Astrocyte of the cerebellum (primary cell): ENCODE data around the gene RPRD1A.
A peak's percentile ranks its signal among the peaks of the same experiment; 100 is the strongest.

Experiments used
- DNase-seq: peaks from one replicate; pipeline ENCODE4 v3.0.0-alpha.2; 2011; ENCODE audit warnings: low read depth
- H3K4me3 ChIP-seq: 2 replicates; pipeline ENCODE4 v1.5.1; 2011; ENCODE audit warnings: mild to moderate bottlenecking, low read depth, low read length, moderate library complexity
- in situ Hi-C: cut with HindIII; loops from 2 replicates; pipeline ENCODE4 v1.10.0; 2017; ENCODE audit warnings: low sequenced_read_pairs
- TF ChIP-seq, protein P1 (sequence below): IDR thresholded peaks from 2 replicates; pipeline ENCODE4 v1.5.1; 2012; ENCODE audit warnings: low read length, low read depth, moderate library complexity, mild to moderate bottlenecking; ENCODE audit errors: missing control alignments

RPRD1A gene

DNA sequence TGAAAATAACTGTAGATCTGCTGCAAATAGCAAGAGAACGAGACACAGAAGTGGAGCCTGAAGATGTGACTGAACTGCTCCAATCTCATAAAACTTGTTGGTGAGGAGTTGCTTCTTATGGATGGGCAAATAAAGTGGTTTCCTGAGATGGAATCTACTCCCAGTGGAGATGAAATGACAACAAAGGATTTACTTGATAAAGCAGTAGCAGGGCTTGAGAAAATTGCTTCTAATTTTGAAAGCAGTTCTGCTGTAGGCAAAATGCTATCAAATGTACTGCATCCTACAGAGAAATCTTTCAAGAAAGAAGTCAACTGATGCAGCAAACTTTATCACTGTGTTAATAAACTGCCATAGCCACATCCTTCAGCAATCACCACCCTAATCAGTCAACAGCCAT, 44.0 kb downstream of the RPRD1A start:
- no peak for DNase-seq
- in situ Hi-C loops, result no loop called here
- no peak overlapping the region for H3K4me3 ChIP-seq
- TF ChIP-seq, protein P1, sequence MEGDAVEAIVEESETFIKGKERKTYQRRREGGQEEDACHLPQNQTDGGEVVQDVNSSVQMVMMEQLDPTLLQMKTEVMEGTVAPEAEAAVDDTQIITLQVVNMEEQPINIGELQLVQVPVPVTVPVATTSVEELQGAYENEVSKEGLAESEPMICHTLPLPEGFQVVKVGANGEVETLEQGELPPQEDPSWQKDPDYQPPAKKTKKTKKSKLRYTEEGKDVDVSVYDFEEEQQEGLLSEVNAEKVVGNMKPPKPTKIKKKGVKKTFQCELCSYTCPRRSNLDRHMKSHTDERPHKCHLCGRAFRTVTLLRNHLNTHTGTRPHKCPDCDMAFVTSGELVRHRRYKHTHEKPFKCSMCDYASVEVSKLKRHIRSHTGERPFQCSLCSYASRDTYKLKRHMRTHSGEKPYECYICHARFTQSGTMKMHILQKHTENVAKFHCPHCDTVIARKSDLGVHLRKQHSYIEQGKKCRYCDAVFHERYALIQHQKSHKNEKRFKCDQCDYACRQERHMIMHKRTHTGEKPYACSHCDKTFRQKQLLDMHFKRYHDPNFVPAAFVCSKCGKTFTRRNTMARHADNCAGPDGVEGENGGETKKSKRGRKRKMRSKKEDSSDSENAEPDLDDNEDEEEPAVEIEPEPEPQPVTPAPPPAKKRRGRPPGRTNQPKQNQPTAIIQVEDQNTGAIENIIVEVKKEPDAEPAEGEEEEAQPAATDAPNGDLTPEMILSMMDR, result no peak

DNA sequence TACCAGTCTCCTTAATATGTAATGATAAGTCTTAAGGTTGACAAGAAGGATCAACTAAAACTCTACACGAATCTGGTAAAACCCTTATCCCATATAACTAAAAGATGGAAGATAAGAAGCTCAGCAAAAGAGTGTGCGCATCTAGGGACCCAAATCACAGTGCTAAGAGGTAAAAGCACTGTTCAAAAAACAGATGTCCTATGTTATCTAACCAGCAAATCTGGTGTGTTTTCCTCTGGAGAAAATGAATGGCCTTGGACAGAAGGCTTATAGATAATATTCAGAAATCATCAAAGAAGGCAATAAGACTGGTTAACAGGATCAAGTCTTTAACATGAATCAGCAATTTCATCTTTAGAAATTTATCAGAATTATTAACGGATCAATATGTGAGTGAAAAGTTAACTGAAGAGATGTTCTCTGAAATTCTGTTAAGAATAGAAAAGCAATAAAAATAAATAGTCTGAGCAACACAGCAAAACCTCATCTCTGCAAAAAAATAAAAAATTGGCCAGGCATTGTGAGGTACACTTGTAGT, 47.1 kb downstream of the RPRD1A start:
- in situ Hi-C loops, result no loop called here
- no peak for DNase-seq
- TF ChIP-seq, protein P1, result no peak
- H3K4me3 ChIP-seq, result no peak overlapping the region

DNA sequence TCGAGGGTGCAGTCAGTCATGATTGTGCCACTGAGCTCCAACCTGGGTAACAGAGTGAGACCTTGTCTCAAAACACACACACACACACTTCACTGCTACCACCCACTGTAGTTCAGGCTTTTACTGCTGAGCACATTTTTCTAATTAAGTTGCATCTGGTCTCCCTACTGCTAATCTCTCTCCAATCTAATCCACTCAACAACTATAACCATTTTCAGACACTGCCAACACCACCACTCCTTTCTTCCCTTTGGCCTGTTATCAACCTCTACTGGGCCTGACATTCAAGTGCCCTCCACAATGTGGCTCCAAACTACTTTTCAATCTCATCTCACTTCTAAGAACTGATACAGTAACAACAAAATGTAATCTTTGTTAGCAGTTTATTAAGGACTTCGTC, 50.1 kb downstream of the RPRD1A start:
- TF ChIP-seq, protein P1, result no peak

DNA sequence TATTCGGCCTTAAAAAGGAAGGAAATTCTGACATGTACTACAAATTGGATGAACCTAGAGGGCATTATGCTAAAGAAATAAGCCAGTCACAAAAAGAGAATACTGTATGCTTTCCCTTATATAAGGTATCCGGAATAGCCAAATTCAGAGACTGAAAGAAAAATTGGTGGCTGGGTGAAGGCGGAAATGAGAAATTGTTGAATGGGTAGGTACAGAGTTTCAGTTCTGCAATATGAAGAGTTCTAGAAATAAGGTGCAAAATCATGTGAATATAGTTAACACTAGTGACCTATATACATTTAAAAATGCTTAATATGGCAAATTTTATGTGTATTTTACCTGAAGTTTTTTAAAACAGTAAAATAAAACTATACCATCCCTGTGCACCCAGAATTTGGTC, 51.7 kb downstream of the RPRD1A start:
- TF ChIP-seq, protein P1, result no peak
- in situ Hi-C loops, result no loop called here
- H3K4me3 ChIP-seq, result no peak overlapping the region
- no peak for DNase-seq

More for the DNA sequence above, 50.1 kb downstream of the RPRD1A start:
- in situ Hi-C loops, result no loop called here
- DNase-seq, result no peak
- H3K4me3 ChIP-seq, result no peak overlapping the region

DNA sequence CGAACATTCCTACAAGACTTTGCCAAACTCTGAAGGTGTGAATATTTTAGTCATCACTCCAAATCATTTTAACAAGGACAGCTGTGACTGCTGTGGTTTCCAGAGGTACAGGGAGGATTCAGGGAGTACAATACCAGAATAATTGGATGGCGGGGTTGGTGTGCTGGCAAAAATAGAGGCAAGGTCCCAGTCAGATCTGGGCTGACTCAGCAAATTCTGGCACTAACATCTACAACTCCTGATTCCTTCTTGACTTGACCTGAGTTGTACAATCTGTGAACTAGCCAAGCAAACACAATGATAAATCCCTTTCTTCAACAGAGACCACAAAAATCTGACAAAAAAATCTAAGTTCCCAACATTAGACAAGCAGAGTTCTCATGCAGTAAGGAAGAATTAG, 54.5 kb downstream of the RPRD1A start:
- in situ Hi-C loops, result no loop called here
- TF ChIP-seq, protein P1, result no peak
- DNase-seq, result peak; percentile 13
- H3K4me3 ChIP-seq, result no peak overlapping the region

DNA sequence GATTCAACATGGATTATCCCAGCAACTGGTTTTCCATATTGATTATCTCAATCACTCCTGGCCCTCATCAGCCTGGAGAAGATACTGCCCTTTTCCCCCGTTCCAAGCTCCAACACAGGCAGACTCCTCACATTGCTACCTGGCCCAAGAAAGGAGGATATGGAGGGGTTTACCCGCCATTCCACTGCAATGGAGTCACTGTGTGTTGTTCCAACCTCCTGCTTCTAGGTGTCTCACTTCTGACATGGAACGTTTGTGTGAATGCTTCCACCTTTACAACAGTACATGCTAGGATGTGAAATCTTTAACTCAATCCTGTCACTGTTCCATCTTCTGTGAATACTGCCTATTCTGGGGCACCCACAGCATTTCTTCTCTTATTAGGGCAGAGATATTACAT, 58.1 kb downstream of the RPRD1A start:
- DNase-seq, result no peak
- in situ Hi-C loops, result no loop called here
- no peak overlapping the region for H3K4me3 ChIP-seq
- TF ChIP-seq, protein P1, result no peak
